Right hindlimb (tissue), 1 donor: ENCODE data around the gene CCDC184.
"Not testable (repeated sequence)": the region's sequence is repeated elsewhere in the genome, so short reads cannot be mapped to it uniquely, and the experiment has no call there.

Experiments used
- DNase-seq: peaks from one replicate; pipeline ENCODE4 v3.0.0-alpha.2; 2018

Gene CCDC184

GRCh38 chr12:48180424-48180823 lies 3.0 kb upstream of the CCDC184 start:
- no peak for DNase-seq

GRCh38 chr12:48180857-48181495 lies 2.5 kb upstream of the CCDC184 start:
- no peak for DNase-seq

- no peak for DNase-seq
Observed at GRCh38 chr12:48182631-48183030, 813 bp upstream of the CCDC184 start.

- DNase-seq = peak; percentile 47
Observed at GRCh38 chr12:48183876-48184548, 568 bp downstream of the CCDC184 start.

GRCh38 chr12:48184549-48184922 lies 1.1 kb downstream of the CCDC184 start:
- DNase-seq = no peak

GRCh38 chr12:48185181-48185919 lies 1.9 kb downstream of the CCDC184 start:
- DNase-seq = no peak

- no peak for DNase-seq
Observed at GRCh38 chr12:48187916-48188695, 4.7 kb downstream of the CCDC184 start.

- DNase-seq = peak; percentile 63
Observed at GRCh38 chr12:48189331-48190125, 6.1 kb downstream of the CCDC184 start.

- no peak for DNase-seq
Observed at GRCh38 chr12:48191096-48191495, 7.7 kb downstream of the CCDC184 start.

GRCh38 chr12:48192861-48193260 lies 9.4 kb downstream of the CCDC184 start:
- DNase-seq = no peak

GRCh38 chr12:48193623-48194022 lies 10.2 kb downstream of the CCDC184 start:
- no peak for DNase-seq

GRCh38 chr12:48194799-48195201 lies 11.4 kb downstream of the CCDC184 start:
- DNase-seq = no peak

GRCh38 chr12:48197549-48197970 lies 14.1 kb downstream of the CCDC184 start:
- DNase-seq = no peak

- DNase-seq = peak; percentile 95
Observed at GRCh38 chr12:48197971-48198671, 14.7 kb downstream of the CCDC184 start.

GRCh38 chr12:48198672-48198971 lies 15.2 kb downstream of the CCDC184 start:
- DNase-seq = peak; percentile 63

- DNase-seq = no peak
Observed at GRCh38 chr12:48198985-48199384, 15.5 kb downstream of the CCDC184 start.

GRCh38 chr12:48199774-48200221 lies 16.4 kb downstream of the CCDC184 start:
- no peak for DNase-seq

GRCh38 chr12:48201091-48201490 lies 17.6 kb downstream of the CCDC184 start:
- DNase-seq = no peak

GRCh38 chr12:48201516-48201915 lies 18.1 kb downstream of the CCDC184 start:
- DNase-seq = no peak

GRCh38 chr12:48202766-48203165 lies 19.3 kb downstream of the CCDC184 start:
- DNase-seq = no peak

GRCh38 chr12:48203192-48203591 lies 19.7 kb downstream of the CCDC184 start, which contains the start of gene OR10AD1:
Gene OR10AD1 (minus strand): TSS chr12:48203292. CDS start chr12:48203292, 0 bp downstream.
- no peak for DNase-seq

GRCh38 chr12:48209495-48209894 lies 26.1 kb downstream of the CCDC184 start:
- DNase-seq = not testable (repeated sequence)
